ENCODE data around the gene FAM72A.
"Not testable (repeated sequence)": the region's sequence is repeated elsewhere in the genome, so short reads cannot be mapped to it uniquely, and the experiment has no call there.

Gene FAM72A
- 0 to 0.46 (median 0.21) reads per million in 4 donors for total RNA-seq

DNA sequence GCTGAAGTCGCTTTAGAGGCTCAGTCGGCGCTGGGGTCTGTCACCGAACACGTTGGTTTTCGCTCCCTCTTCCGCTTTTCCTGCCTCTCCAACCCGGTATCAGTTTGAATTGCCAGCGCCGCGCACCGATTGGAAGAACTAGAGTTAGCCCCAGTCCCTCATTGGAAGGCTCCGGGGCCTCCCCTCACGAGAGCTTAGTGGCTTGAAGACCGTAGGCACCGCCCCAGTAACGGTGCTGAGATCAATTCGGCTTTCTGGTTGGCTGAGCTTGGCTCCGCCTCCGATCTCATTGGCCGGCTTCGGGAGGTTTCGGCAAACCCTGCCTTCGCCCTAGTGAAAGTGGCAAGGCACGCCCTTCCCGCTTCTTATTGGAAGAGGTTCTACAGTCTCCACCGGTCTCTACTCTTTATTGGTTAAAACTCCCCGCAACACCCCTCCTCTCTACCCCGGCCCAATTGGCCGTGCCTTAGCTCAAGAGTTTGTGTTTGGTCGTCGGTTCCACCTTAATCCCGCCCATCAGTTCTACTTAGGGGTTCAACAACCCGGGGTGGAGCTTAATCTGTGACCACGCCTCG is at the start of gene FAM72A:
Gene FAM72A, minus strand, starts transcription at position 51 of the 575 bp plus-strand sequence. CDS start 814 bp downstream, outside the sequence.
- peak; percentile 91 to 100 (median 96) for DNase-seq

DNA sequence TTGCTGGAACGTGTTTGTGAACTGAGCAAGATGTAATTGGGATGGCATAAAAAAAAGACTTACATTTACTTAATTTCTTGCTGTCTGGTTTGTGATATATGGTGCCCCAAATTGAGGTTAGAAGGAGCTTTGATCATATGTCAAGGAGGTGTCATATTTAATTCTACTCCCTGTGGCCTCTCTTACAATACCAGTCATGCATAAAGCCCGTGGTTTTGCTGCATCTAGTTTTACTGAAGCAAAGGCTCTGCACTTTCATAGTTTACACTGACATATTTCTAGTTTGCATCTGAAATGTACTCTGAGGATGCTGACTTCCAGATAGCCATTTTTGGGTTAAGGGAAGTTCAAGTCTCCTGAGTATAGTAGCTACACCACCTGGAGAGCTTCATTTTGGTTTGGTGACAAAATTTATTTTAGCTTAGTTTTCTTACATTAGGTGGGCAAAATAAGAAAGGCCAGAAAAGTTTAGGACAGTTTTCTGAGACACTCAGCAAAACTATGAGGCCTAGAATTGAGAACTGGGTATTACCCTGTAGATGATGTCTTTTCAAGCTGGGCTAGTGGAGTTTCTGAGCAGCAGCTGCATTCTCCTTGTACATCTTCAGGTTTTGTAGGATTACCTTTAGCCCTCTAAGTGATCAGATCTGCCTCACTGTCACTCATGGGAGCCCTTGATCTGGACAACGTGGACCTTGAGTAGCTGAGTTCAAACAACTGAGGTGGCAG is 48.5 kb upstream of the FAM72A start:
- not testable (repeated sequence) for DNase-seq

DNA sequence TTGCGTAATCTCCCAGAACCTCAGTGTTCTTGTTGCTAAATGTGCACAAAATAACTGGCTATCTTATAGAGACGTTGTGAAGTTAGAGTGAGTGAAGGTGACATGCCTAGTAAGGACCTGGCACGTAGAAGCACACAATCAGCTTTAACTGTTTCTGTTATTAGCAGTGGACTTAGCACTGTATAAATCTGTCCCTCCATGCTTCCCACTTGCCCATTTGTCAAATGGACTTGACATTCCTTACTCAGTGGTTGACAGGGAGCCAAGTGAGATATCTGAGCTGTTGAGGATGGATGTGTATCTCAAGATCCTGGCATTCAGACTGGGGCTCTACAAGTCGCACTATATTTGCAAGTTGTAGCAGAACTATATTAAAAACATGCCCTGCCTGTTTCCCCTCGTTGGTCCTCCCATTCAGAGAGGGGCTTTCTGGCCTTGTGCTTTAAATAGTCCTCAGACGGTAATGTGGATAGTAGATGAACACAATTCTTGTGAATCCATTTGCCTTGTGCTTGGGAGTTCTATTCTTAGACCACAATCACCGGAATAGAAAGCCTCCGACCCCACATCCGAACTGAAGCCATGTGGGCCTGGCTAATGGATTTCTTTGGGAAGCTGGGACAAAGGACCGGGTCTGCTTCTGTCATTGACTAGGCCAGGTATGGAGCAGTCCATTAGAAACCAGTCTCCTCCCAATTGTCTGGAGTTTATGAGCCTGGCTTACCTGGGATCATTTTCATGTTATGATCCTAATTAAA is 43.7 kb upstream of the FAM72A start:
- not testable (repeated sequence) for DNase-seq

DNA sequence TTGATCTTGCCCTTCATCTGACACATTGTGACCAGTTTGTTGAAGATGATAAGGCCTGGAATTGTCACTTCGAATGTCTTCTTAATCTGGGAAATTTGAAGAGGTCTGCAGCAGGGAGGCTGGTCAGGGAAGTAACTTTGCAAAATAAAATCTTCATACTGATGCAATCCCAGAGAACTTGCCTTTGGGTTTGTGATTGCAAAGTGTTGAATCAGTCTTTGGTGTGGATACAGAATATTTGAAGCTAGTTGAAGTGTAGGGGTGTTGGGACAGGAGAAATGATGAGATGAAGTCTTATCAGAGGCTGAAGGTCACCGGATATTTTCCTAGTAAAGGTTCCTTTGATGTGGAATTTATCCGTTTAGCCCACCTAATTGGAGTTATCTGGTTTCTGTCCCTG is 42.8 kb upstream of the FAM72A start:
- not testable (repeated sequence) for DNase-seq

DNA sequence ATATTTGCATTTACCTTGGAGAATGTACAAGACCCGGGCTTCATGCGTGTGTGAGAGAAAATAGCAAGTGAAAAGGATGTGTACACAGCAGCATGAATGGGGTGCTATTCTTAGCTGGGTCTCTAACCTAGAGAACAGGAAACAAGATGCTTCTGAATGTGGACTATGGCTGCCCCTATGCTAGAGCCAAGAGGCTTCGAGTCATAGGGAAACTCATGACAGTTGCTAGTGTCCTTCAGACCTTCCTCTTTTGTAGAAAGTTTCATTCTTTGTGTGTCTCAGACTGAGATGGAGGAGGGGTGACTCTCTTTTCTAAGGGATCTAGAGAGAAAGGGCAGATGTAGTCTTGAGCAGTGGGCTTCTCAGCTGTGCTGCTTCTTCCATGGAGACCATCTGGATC is 40.7 kb upstream of the FAM72A start:
- DNase-seq: peak in 1 of 5 donors; percentile 52

DNA sequence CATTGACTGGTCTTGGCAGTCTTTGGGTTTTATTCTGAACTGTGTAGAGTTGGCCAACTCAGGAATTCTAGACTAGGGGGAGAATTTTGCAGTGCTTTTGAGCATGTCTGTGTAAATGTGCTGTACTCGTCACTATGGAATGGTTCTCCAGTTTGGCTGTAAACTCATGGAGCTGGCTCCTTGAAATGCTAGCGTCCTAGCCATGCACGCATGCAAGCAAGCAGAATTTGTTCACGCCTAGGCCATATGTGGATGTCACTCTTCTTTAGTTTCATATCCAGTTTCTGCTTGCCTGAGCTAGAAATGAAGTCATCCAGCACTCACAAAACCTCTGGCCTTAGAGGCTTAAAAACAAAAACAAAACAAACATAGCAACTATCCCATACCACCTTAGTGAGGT is 37.6 kb upstream of the FAM72A start:
- peak in 1 of 5 donors; percentile 2 for DNase-seq

DNA sequence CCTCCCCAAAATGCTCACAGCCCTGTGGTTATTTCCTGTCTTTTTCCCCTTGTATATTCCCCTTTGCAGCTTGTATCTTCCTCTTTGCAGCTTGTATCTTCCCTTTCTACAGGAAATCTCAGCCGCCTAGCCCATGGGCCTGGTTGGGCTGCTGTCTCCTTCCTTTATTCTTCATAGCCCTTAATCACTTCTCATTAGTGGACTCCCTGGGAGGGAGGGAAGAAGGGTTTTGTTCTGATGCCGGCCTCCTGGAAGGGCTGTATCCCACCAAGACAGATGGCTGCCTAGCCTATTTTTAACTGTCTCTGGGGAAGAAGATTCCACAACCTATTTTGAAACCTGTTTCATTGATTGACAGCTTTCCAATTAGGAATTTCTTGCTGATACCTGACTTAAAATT is 32.6 kb upstream of the FAM72A start:
- DNase-seq: not testable (repeated sequence)

DNA sequence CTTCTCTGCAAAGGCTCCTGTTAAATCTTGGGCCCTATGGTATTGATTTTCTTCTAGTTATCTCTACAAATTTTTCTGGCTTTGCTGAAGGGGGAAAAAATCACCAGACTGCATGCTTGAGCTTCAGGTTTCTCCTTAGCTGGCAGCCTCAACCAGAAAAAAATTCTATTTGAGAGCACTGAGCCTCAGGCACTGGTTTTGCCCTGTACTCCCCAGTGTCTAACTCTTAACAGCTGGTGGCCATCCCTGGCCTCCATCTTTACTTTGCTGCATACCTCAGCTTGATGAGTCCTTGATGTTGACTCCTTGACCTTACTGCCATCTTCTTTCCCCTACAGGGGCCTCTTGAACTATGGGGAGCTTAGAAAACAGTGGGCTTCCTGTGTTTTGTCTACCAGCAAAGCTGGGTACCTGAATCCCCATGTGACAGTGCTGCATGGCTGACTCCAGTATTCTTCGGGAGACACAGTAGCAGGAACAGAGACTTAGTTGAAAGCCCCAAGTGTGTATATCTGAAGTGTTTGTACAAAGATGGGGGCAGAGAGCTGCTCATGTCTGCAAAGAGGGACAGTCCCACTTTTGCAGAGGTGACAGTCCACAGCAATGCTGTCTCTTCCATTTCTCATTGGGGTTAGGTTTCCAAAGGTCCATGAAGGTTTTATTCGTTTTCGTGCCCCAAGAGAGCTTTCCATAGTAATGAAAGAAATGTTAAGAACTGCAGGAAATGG is 31.7 kb upstream of the FAM72A start:
- DNase-seq: not testable (repeated sequence)

DNA sequence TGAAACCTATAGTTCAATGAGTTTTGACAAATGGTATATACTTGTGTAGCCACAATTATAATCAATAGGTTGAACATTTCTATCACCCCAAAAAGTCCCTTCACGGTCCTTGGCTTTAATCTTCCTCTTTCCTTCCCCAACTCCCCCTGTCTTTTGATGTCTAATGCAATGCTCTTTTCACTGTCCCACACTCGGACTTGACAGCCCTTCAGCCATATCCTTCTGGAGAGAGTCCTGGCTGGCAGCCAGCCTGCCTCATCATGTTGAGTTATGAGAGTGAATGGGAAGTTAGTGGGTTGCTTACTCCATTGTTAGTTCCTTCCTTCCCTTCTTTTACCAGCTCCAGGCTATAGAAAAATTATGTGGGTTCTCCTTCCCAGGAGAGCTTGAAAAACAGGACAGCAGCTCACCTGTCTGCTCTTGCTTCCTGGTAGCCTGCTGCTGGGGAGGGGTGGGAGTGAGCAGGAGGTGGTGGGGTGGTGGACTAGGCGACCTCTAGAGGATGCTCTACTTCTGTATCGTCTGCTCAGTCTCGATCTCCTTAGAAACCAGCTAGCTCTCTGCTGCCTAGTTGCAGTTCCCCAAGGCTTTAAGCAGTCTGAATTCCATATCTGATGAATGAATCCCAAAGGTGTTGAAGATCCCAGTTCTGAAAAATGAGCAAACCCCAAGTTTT is 30.5 kb upstream of the FAM72A start:
- not testable (repeated sequence) for DNase-seq

DNA sequence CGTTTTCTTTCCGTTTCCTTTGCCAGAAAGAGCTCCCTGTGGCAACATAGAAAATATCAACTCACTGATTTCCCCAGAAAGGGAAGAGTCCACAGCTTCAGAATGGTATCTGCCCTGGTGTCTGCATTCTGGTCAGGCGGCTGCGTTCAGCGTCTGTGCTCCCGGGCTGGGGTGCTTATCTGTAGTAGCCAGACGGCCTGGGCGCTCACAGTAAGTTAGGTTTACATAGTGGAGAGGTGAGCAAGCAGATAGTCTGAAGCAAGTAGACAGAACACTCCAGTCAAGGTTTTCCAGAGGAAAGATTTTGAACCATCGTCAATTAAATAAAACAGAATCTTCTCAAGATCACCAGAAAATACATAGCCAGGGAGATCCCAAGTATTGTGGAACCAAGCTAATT is 29.4 kb upstream of the FAM72A start:
- DNase-seq: not testable (repeated sequence)

DNA sequence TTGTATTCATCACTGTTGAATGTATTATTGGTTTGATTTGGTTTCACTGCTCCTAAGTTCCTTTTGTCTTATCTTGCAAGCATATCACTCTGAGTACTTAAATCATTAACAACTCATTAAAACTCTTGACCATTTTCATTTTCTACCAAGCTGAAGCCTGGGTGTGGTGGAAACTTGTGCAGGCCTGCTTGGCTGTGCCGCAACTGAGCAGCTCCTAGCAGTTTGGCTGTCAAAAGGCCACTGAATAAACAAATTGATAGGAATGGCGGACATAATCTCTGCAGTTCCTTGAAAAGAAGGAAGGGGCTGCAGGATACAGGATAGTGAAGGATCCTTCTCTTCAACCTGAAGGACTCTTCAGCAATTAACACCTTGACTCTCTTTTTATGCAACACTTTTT is 26.6 kb upstream of the FAM72A start:
- not testable (repeated sequence) for DNase-seq

DNA sequence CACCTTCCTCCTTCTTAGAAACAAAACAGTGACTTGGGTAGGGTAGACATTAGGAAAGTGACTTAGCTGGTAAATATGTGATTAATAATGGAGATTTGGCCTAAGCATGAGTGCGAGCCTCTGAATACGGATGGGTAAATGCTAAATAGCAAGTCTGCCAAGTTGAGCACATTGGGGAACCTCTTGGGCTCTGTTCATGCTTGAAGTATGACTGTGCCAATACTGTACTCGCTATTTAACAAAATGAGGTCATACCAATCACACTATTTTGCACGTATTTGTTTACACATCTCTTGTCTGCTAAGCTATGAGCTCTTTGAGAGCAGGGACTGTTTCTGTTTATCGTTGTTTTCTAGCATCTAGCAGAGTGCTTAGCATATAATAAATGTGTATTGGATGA is 24.2 kb upstream of the FAM72A start:
- DNase-seq: not testable (repeated sequence)

DNA sequence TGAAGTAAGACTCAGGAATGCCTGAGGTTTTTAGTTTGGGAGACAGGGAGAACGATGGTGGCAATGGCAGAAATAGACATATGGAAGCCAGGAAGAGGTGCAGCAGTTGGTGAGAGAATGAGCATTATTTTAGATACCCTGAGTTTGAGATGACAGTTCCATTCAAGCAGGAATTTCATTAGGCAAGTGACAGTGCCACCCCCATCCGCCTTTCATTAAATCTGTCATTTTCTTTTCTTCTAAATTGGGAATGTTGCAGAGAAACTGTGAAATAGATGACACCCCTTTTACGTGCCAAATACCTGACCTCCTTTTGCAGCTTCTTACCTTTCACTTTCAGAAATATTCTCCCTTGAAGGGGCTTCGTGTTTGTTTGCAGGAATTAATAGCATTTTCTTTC is 22.7 kb upstream of the FAM72A start:
- not testable (repeated sequence) for DNase-seq

DNA sequence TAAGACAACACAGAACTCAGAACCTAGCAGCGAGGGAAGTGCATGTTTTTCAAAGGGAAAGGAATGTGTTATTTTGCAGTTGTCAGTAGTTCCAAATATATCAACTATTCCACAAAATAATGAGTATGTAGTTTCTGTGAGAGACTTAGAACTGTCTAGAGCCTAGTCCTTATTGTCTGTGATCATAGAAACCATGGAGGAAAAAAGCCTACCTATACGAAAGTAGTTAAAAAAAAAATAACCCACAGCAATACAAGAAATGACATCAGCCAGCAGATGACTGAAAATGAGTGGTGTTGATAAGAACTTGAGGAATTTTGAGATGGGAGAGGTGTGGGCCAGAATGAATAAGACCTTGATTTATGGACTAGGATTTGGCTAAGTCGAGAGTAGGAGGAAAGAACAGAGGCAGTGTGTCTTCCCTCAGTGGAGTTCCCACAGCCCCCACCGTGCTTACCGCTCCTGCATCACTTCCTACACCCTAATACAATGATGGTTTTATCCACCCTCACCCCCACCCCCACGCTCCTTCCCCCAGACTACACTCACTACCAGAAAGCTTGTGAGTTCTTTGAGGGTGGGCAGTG is 21.6 kb upstream of the FAM72A start:
- not testable (repeated sequence) for DNase-seq

DNA sequence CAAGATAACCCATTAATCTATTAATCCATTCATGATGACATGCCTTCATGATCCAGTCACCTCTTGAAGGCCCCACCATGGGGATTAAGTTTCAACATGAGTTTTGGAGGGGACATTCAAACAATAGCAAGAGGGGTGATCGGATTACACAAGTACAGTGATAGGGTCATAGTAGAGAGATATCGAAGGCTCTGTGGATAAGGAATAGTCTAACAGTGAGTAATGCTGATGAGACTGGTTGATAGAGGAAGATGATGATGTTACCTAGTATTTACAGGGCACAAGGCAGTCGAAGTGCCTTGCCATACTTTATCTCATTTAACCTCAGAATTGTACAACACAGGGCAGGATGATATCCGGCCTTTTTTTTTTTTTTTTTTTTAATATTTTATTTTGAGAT is 18.9 kb upstream of the FAM72A start:
- DNase-seq: not testable (repeated sequence)

DNA sequence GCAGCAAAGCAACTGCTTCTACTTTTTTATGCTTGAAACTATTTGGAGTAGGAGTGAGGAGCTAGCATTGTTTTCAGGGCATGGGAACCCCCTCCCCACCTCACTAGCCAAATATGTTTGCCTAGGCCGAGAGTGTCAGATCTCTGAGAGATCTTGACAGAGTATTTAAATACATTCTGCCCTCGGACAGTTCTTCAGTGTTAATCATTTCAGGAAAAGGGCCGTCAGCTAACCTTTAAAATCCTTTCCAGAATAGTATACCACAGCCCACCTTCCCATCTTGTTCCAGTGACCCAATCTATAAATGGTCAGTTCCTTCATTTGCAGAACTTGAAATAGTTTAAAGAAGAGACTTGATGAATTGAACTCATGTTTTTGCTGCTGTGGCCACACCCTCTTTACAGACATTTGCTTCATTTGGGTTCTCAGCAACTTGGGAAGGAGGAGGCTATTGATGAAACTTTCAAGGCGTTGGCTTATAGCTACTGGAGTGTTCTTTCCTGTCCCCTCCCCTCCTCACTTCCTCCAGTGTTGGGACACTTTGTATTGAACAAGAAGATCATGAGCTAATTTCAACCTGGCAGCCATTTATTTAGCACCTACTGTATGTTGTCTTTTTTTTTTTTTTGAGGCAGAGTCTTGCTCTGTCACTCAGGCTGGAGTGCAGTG is 17.8 kb upstream of the FAM72A start:
- peak in 1 of 5 donors; percentile 3 for DNase-seq

DNA sequence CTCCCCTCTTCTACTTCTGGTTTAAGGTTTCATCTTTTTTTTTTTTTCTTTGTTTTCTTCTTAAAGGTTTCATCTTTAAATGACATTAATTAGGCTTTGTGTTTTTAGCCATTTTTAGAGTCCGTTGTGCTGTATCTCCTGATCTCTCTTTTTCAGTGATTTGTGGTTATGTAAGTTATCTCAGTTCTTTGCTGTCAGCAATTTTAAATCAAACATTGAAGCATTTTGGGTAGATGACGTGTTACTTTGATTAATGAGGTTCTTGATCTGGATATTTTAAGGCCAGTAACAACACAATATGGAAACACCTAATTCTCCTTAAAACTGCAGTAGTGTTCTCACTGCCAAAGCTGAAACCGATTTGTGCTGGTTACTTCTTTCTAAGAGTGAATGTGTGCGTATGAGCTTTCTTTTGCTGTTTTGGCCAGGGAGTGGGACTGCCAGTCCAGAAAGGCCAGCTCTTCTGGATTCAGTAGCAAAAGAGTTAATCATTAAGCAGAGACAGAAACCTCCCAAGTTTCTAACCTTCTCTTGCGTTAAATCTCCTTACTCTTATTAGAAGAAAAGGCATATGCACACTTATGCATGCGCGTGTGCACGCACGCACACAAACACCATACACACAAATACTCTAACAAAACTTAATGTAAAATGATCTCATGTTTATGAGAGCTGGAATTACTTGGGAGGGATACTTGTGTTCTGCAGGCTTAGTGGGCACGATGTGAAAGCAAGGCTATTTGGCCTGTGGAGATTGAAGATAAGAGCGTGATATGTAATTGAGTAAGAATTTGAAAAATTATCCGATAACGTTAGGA is 17.1 kb upstream of the FAM72A start:
- DNase-seq: not testable (repeated sequence)

DNA sequence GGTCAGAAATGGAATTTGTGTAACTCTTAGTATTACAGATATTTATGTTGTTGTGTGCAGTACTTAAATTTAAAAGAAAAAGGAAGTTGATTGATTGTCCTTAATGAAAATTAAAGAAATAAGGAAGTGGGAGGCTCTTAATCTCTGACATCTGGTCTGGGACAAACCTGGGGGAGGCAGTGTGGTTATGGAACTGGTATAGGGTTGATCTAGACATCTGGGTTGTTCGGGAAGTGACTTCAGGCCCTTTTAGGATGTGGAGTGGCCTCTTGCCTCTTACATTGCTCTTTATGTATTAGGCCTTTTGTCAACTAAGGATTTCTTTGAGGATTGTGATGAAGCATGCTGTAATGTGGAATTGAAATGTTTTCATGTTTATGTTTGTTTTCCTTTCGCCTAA is 16.1 kb upstream of the FAM72A start:
- not testable (repeated sequence) for DNase-seq

DNA sequence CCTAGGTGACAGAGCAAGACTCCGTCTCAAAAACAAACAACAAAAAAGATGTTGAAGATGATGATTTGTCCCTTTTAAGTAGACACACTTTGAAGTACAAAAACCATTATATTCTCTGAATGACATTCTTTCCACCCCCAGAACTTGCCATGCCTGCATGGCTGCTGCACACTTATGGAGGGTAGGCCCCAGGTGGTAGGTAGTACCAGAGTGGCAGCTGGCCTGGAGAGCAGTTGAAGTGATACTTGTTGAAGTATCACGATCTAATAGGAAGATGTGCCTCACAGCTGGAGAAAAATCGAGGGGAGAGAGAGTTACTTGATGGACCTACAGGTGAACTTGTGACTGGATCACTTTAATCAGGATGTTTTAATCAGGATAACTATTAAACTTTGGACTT is 15.6 kb upstream of the FAM72A start:
- DNase-seq: not testable (repeated sequence)
